Epidermal melanocyte (primary cell): ENCODE data around the gene MRPS11.
"Not testable (repeated sequence)": the region's sequence is repeated elsewhere in the genome, so short reads cannot be mapped to it uniquely, and the experiment has no call there.

Experiments used
- DNase-seq: peaks from one replicate; pipeline ENCODE4 v3.0.0; 2011; ENCODE audit warnings: low spot score; ENCODE audit not compliant: insufficient read length

Gene MRPS11

GRCh38 chr15:88454867-88455810 is 12.4 kb upstream of the MRPS11 start:
- DNase-seq = peak; percentile 29

- no peak for DNase-seq
Observed at GRCh38 chr15:88456733-88457132, 10.8 kb upstream of the MRPS11 start.

DNA sequence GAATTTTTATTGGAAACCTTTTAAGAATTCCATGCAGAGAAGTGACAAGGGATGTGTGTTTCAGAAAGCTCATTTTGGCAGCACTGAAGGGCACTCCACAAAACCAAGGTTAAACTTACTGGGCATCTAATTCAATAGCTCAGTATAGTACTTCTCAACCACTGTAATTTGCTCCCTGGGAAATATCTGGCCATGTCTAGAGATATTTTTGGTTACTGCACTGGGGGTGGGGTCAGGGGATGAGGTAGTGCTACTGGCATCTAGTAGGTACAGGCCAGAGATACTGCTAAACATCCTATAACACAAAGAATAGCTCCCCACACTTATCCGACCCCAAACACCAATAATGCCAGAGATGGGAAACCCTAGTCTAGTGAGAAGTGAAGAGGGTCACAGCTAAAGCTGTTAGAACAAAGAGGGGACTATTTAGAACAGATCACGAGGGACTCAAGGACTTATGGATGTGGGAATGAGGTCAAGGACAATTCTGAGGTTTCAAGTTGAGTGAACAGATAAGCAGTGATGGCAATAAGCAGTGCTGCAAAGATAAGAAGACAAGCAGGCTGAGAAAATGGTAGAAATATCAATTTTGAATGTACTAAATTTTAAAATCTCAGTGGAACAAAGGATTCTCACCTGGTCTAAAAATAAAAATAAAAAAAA is 3.5 kb upstream of the MRPS11 start:
- DNase-seq = no peak

DNA sequence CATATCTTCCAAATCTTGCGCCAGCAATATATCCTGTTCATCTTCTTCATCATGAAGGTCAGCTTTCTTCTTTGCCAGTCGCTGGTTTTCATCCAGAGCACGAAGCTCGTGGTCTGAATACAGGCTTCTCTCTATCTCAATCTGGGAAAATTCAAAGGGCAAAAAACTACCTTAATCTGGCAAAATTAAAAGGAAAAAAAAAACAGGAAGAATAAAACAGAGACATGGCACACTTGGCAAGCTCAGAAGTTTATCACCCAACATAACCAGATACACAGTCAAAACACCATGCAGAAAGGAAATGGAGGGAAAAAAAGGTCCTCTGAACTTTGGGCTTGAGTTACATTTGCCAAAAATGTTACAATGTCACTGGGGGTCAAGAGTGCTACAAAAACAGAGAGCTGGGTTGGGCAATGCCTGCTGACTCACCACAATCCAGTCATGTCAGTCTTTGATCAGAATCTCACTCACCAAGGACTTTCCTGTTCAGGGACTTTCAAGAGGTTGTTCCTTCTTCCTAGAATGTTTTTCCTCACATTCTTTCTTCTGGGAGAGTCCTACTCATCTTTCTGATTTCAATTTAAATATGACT is 1.8 kb upstream of the MRPS11 start:
- no peak for DNase-seq

GRCh38 chr15:88467935-88468528 is 524 bp downstream of the MRPS11 start:
- no peak for DNase-seq

DNA sequence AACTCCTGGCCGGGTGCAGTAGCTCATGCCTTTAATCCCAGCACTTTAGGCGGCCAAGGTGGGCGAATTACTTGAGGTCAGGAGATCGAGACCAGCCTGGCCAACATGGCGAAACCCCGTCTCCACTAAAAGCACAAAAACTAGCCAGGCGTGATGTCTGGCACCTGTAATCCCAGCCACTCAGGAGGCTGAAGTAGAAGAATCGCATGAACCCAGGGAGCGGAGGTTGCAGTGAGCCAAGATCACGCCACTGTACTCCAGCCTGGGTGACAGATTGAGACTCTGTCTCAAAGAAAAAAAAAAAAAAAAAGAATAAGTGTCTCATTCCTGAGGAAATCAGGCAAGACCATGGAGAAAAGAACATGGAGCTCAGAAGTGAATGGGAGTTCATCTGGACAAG is 1.2 kb downstream of the MRPS11 start:
- DNase-seq = not testable (repeated sequence)

DNA sequence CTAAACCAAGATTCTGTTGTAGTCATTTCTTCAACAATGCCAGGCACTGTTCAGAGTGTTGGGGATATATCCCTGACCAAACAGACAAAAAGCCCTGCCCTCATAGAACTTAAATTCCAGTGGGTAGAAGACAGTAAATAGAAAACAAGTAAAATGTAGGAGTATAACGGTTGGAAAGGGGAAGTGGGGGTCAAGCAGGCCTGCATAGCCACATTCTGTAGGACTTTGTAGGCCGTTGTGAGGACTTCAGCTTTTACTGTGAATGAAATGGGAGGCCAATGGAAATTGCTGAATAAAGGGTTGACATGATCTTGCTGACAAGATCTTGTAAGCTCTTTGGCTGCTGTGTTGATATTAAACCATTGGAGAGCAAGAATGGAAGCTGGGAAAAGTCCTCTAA is 1.8 kb downstream of the MRPS11 start:
- DNase-seq = no peak

DNA sequence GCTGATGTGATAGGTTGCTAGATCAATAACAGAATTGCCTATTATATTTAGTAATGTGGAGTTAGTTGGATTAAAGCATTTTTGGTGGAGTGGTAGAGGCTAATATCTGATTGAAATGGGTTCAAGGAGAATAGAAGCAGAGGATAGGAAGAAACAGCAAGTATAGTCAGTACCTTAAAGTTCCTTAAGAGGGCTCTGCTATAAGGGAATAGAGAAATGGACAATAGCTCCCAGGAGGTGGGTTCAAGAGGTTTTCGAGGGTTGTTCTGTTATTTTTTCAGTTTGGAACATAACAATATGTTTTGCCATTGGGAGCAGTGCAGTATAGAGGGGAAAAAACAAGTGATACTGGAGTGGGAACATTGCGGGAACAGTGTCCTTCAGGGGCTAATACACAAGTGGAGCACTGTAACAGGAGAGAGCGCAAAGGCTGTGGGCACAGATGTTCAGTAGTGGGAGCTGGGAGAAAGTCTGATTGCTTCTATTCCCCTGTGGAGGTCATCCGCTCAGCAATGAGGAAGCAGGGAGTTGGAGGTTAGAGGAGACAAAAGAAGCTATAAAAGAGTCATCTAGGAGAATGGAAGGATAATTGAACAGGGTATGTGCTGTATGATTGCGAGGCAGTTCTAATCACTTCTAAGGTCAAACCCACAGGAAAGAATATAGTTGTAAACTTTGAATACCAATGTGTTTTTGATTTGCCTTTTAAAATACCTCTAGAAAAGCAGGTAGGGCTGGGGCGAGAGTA is 3.3 kb downstream of the MRPS11 start:
- no peak for DNase-seq

DNA sequence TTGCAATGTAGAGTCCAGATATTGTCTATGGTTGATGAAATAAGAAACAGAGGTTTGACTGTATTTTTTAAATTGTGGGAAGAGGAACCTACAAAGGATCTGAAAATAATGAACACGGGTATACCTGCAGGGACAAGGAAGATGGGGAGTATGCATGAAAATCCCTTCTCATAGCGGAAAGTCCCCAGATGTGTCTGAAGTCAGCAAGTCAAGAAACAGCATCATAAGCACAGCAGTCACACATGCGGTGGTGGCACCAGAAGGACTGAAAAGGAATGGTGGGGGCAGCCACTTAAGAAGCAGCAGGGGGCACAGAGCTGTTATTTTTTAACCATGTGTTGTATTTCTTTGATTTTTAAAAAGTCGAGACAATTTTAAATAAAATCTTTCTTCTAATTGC is 4.7 kb downstream of the MRPS11 start:
- DNase-seq = no peak

- not testable (repeated sequence) for DNase-seq
Observed at GRCh38 chr15:88473661-88474293, 6.3 kb downstream of the MRPS11 start.

- DNase-seq = no peak
Observed at GRCh38 chr15:88476635-88477060, 9.1 kb downstream of the MRPS11 start.

- DNase-seq = no peak
Observed at GRCh38 chr15:88477126-88477525, 9.6 kb downstream of the MRPS11 start.

DNA sequence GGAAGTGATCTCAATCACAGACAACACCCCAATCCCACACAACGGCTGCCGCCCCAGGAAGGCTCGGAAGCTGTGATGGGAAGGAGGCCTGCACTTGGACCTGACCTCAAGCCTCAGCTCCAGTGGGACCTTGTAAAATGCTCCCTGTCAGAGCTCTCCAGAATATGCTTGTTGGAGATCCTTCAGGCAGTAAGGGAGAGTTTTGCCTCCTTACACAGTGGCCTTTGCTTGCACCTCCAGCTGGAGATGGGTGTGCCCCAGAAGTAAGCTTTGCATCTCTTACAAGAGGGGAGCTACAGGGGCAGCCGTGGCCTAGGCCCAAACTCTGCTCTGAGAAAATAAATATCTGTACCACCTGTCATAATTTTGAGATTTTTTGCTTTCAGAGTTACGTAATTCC is 10.4 kb downstream of the MRPS11 start:
- no peak for DNase-seq

- DNase-seq = no peak
Observed at GRCh38 chr15:88479169-88479568, 11.7 kb downstream of the MRPS11 start.

DNA sequence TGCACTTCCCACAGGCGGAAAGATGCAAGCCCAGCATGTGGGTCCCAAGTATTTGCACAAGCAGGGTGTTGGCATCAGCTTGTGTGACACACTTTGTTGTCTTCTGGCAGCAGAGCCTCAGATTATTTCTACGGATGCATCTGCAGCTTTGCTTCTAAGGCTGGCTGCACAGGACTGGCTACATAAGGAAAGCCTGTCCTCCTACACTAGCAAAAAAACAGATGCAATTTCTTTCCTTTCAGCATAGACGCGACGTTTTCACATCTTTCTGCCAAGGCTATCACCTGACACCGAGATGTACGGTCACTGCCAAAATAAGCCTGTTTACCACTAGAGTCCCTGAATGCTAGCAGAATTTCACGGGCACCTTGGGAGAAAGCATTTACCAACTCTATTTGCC is 13.5 kb downstream of the MRPS11 start:
- DNase-seq = no peak

- no peak for DNase-seq
Observed at GRCh38 chr15:88482263-88482662, 14.8 kb downstream of the MRPS11 start.

GRCh38 chr15:88484682-88485331 is 17.3 kb downstream of the MRPS11 start:
- no peak for DNase-seq

DNA sequence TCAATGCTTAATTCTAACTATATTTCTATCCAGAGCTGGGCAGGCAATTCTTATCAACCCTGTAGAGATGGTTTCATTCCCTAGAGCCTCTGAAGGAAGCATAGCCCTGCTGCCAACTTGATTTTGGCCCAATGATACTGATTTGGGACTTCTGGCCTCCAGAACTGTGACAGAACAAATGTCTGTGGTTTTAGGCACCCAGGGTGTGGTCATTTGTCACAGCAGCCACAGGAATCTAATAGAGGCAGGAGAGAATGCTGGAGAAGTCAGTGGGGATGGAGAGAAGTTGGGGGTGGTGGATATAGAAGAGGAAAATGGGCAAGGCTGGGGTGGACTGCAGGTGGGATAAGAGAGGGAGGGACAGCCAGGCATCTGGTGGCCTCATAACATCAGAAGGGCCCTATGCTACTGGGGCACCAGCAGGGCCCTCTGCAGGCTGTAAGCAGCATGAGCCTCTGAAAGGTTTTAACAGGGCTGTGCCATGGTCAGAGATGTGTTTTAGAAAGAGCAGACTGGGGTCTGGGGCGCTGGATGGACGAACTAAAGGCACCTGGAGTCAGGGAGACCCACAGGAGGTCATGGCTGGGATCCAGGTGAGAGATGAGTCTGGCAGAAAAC is 19.8 kb downstream of the MRPS11 start:
- no peak for DNase-seq

DNA sequence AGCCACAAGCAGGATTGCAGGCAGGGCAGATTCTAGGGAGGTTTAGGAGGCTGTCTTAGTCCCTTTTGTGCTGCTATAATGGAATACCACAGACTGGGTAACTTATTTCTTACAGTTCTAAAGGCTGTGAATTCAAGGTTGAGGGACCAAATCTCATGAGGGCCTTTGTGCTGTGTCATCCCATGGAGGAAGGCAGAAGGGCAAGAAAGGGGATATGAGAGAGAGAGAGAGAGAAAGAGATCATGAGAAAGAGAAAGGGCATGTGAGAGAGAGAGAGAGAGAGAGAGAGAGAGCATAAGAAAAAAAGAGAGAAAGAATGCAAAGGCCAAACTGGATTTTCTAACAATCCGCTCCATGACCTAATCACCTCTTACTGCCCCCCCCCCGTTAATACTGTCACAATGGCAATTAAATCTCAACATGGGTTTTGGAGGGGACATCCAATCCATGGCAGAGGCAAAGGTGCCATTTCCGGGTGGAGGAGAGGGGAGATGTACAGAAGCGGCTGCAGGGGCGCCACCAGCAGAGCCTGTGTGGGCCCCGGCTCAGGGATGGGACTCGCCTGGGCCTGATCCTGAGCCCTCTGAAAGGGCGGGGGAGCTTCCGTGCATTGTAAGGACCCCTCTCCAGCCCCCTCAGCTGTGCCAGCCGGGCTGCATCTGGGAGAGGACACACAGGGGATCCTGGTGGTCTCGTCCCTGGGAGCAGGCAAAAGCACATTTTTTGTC is 20.5 kb downstream of the MRPS11 start:
- DNase-seq = no peak
